CD4-positive, alpha-beta T cell treated with Interleukin-2 at 100 ng/mL for 4 hours (primary cell): ENCODE data around the gene SLC26A4.

ENCODE experiments used
- DNase-seq: peaks from one replicate; pipeline ENCODE4 v3.0.0-alpha.2; 2020; ENCODE audit warnings: low spot score

The SLC26A4 gene

GRCh38 chr7:107696330-107696946, 35.8 kb downstream of the SLC26A4 start:
- DNase-seq, result no peak

GRCh38 chr7:107697321-107698049, 36.9 kb downstream of the SLC26A4 start:
- DNase-seq, result no peak

GRCh38 chr7:107700570-107700969, 39.9 kb downstream of the SLC26A4 start:
- DNase-seq, result no peak

GRCh38 chr7:107701191-107701590, 40.6 kb downstream of the SLC26A4 start:
- DNase-seq, result no peak

- no peak for DNase-seq
Measured at GRCh38 chr7:107703219-107703618, 42.6 kb downstream of the SLC26A4 start.

- DNase-seq, result no peak
Measured at GRCh38 chr7:107703872-107704271, 43.2 kb downstream of the SLC26A4 start.

GRCh38 chr7:107708956-107709355, 48.3 kb downstream of the SLC26A4 start:
- no peak for DNase-seq

GRCh38 chr7:107711301-107711700, 50.7 kb downstream of the SLC26A4 start:
- no peak for DNase-seq

GRCh38 chr7:107712025-107712424, 51.4 kb downstream of the SLC26A4 start:
- no peak for DNase-seq

GRCh38 chr7:107712896-107713295, 52.3 kb downstream of the SLC26A4 start:
- no peak for DNase-seq

- DNase-seq, result no peak
Measured at GRCh38 chr7:107715531-107715930, 54.9 kb downstream of the SLC26A4 start.

- DNase-seq, result no peak
Measured at GRCh38 chr7:107718456-107719193, 58.0 kb downstream of the SLC26A4 start.

- no peak for DNase-seq
Measured at GRCh38 chr7:107721286-107721685, 60.7 kb downstream of the SLC26A4 start.

- no peak for DNase-seq
Measured at GRCh38 chr7:107723255-107723654, 62.6 kb downstream of the SLC26A4 start.

GRCh38 chr7:107725138-107725740, 64.6 kb downstream of the SLC26A4 start:
- DNase-seq, result peak; percentile 60

GRCh38 chr7:107726356-107727130, 65.9 kb downstream of the SLC26A4 start:
- DNase-seq, result no peak

- DNase-seq, result no peak
Measured at GRCh38 chr7:107728276-107728675, 67.6 kb downstream of the SLC26A4 start.

- DNase-seq, result no peak
Measured at GRCh38 chr7:107742678-107743566, 82.3 kb downstream of the SLC26A4 start.

- peak; percentile 97 for DNase-seq
Measured at GRCh38 chr7:107743567-107744344, 83.1 kb downstream of the SLC26A4 start, which contains the start of gene CBLL1. CBLL1 (plus strand) TSS chr7:107744142; CDS start chr7:107744164, 22 bp downstream.

GRCh38 chr7:107744345-107744750, 83.7 kb downstream of the SLC26A4 start:
- no peak for DNase-seq
